Endothelial cell (in vitro differentiated cells): ENCODE measurements around the gene UNC93B1. TPM values are rescaled to one million over a fixed set of nuclear protein-coding genes. Genes with fewer than 3 reads are reported as not detected.
A peak's percentile ranks its signal among the peaks of the same experiment; 100 is the strongest.

Experiments used
- DNase-seq: peaks from one replicate; pipeline ENCODE4 v3.0.0; 2021; ENCODE audit warnings: low spot score
- H3K27ac Mint-ChIP-seq: one replicate; pipeline ENCODE4 v1.8.0; 2021; ENCODE audit warnings: mixed read lengths, inconsistent platforms; ENCODE audit not compliant: unreplicated experiment
- H3K27me3 Mint-ChIP-seq: one replicate; pipeline ENCODE4 v1.8.0; 2021; ENCODE audit warnings: mild to moderate bottlenecking, moderate library complexity, mixed read lengths, inconsistent platforms; ENCODE audit not compliant: unreplicated experiment
- H3K36me3 Mint-ChIP-seq: one replicate; pipeline ENCODE4 v1.8.0; 2021; ENCODE audit warnings: mild to moderate bottlenecking, low read depth, mixed read lengths, inconsistent platforms; ENCODE audit not compliant: unreplicated experiment
- H3K4me1 Mint-ChIP-seq: one replicate; pipeline ENCODE4 v1.8.0; 2021; ENCODE audit warnings: mild to moderate bottlenecking, mixed read lengths, inconsistent platforms; ENCODE audit not compliant: unreplicated experiment
- H3K4me3 Mint-ChIP-seq: one replicate; pipeline ENCODE4 v1.8.0; 2021; ENCODE audit warnings: mild to moderate bottlenecking, mixed read lengths, inconsistent platforms; ENCODE audit not compliant: unreplicated experiment
- H3K9me3 Mint-ChIP-seq: one replicate; pipeline ENCODE4 v1.8.0; 2021; ENCODE audit warnings: mixed read lengths, inconsistent platforms; ENCODE audit not compliant: unreplicated experiment
- long read RNA-seq: library from polyadenylated mRNA; unstranded; transcript quantifications from one replicate; pipeline ENCODE4 v2.0.0, GENCODE V29; 2020; ENCODE audit not compliant: unreplicated experiment
- total RNA-seq: library from RNA; stranded (reverse); fragmentation: NEBNext Ultra II Directional; extraction: Animal tissue kit (Norgen Biotek cat#: 25700); gene quantifications from one replicate; pipeline ENCODE4 v1.2.1, GENCODE V29; 2021; ENCODE audit not compliant: unreplicated experiment
- TF ChIP-seq, protein P1 (sequence below): fragments of 200-600 bp; sonication (generic); IDR thresholded peaks from one replicate; pipeline ENCODE4 v1.5.0; 2021; ENCODE audit warnings: antibody characterized with exemption; ENCODE audit not compliant: unreplicated experiment

Gene UNC93B1
- 13.1 TPM for total RNA-seq
- long read RNA-seq, transcript UNC93B1-201 (11 exons, 2,316 nt) = major isoform, 6 of 8 reads
- long read RNA-seq, partial matches to known transcripts = 1 of 8 reads
- long read RNA-seq, other reads (novel, unspliced or antisense) = 0 of 8 reads

DNA sequence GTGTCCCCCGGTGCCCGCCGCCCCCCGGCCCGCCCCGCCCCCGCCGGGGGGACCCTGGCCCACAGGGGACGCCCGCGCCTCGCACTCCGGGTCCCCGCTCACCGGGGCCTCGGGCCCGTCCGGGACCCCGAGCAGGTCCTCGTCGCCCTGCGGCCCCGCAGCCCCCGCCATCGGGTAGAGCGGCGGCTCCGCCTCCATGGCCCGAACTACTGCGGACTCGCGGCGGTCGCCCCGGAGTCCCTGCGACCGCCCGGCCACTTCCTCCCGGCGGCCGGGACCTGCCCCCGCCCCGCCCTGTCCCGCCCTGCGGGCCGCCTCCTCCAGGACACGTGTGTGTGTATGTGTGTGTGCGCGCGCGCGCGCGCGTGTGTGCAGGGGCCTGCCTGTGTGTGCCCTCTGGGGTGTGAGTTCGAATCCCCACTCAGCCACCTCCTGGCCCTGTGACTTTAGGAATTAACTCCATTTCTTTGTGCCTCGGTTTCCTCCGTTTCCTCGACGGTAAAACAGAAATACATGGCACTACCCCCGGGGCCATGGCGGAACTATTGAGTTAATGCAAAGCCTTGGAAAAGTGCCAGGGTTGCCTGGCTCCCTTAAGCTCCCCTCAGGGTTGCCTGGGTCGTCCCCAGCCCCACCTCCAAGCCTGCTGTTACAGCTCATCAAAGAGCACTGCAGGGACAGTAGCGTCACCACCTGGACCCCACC lies at the start of gene UNC93B1:
Gene UNC93B1 (minus strand): TSS at position 252 of the 705 bp plus-strand sequence. CDS start 54 bp downstream, at position 198.
- Mint-ChIP-seq H3K9me3 (no peaks in the 10 kb centered on the region), H3K4me3 (peak within 1 kb of the TSS; percentile 91), H3K4me1 (peaks cover 12% of the 10 kb centered on the region), H3K27ac (peak within 1 kb of the TSS; percentile 67), H3K36me3 (peaks cover 5% of the 10 kb centered on the region), H3K27me3 (peaks cover 12% of the 10 kb centered on the region)
- DNase-seq = peak; percentile 70
- TF ChIP-seq, protein P1, sequence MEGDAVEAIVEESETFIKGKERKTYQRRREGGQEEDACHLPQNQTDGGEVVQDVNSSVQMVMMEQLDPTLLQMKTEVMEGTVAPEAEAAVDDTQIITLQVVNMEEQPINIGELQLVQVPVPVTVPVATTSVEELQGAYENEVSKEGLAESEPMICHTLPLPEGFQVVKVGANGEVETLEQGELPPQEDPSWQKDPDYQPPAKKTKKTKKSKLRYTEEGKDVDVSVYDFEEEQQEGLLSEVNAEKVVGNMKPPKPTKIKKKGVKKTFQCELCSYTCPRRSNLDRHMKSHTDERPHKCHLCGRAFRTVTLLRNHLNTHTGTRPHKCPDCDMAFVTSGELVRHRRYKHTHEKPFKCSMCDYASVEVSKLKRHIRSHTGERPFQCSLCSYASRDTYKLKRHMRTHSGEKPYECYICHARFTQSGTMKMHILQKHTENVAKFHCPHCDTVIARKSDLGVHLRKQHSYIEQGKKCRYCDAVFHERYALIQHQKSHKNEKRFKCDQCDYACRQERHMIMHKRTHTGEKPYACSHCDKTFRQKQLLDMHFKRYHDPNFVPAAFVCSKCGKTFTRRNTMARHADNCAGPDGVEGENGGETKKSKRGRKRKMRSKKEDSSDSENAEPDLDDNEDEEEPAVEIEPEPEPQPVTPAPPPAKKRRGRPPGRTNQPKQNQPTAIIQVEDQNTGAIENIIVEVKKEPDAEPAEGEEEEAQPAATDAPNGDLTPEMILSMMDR = no peak

DNA sequence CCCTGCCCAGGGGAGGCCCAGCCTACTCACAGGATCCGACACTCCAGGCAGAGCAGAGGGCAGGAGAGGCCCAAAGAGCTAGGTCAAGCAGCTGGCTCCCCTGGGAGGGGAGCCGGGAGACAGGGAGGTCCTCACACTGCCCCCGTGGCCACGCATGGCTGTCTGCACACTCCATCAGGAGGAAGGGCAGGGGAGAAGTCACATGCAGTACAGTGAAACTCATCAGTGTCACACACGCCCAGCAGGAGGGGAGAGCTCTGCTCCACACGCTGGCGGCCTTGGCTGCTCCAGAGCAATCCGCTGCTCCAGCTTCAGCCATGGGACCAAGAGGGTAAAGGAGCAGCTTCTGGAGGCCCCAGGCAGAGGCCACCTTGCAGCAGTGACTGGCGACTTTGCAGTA lies 49.2 kb upstream of the UNC93B1 start:
- TF ChIP-seq, protein P1 = no peak
- H3K27ac Mint-ChIP-seq = peak overlapping the region; percentile 39

DNA sequence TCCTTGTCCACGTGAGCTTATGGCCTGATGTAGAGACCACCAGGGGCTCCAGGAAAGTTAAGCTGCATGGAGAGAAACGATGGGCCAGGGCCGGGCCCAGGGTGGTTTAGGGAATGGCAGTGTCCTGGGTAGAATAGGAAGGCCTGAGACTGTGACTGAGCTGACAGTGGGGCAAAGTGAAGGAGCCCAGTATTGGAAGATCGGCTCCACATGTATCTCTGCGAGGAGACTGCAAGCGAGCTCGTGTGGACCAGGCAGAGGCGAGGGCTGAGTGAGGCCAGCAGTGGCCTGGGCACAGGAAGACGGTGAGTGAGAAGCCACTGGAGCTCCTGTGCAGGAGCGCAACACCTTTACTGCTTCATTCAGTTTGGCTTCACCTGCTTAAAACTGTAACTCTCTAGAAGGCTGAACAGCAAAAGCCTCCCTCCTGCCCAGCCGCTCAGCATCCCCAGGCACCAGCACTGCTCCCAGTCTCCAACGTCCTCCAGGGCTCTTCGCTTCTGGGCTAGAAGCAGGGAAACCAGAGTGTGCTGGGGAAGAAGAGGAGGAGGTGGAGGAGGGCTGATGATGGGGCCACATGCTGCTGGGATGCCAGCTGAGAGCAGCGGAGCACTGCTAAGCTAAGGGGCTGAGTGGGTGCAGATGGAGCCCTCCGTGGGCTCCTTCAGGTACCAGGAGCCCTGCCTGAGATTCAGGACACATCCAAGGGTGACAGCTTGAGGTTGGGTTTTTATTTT lies 48.4 kb upstream of the UNC93B1 start:
- H3K27me3 Mint-ChIP-seq = peaks cover 27% of the 10 kb centered on the region
- H3K36me3 Mint-ChIP-seq = peaks cover 39% of the 10 kb centered on the region

More for the DNA sequence above, 49.2 kb upstream of the UNC93B1 start:
- Mint-ChIP-seq H3K4me1 (peaks cover 26% of the 10 kb centered on the region), H3K4me3 (peak overlapping the region; percentile 78), H3K27me3 (peaks cover 27% of the 10 kb centered on the region), H3K9me3 (no peaks in the 10 kb centered on the region), H3K36me3 (peaks cover 45% of the 10 kb centered on the region)
- no peak for DNase-seq

DNA sequence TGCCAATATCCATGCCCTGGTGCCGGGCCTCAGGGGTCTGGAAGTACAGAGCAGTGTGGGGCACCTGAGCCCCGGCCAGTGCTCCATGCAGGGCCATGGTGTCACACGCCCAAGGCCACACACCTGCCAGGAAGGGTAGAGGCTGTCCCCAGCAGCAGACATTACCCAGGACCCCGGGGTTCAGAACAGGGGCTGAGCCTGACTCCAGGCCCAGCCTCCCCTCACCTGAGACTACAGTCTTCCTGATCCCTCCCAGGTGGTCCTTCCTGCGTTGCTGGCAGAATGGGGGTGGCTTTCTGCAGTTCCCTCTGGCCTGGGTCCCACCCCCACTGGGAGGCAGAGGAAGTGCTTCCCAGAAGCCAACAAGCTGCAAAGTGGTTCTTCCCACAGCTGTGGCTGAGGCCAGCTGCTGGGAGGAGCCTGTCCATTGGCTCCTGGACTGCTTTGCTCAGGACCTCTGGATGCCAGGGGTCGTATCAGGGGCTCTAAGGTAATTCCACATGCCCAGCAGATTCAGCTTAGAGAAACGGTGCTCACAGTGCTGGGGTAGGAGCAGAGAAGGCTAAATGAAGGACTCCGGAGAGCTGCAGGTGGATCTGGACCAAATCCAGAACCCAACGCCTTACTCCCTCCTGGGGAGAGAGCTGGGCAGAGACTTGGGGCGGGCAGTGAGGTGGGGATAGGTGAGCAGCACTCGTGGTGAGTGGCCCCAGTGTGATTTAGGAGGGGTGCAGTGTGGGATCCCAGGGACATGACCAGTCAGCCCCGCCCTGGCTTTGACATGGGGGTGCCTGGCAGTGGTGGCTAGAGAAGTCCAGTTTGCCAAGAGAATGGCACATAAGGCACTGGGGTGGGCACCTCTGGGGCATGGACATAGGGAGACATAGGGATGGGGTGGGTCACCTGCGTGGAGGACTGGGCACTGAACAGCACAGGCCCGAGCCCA lies 47.6 kb upstream of the UNC93B1 start:
- peaks cover 27% of the 10 kb centered on the region for H3K27me3 Mint-ChIP-seq
- H3K36me3 Mint-ChIP-seq = peaks cover 32% of the 10 kb centered on the region
- peaks cover 18% of the 10 kb centered on the region for H3K4me1 Mint-ChIP-seq
- DNase-seq = peak; percentile 36
- no peaks in the 10 kb centered on the region for H3K9me3 Mint-ChIP-seq
- H3K4me3 Mint-ChIP-seq = peak overlapping the region; percentile 71
- TF ChIP-seq, protein P1 = no peak
- peak overlapping the region; percentile 78 for H3K27ac Mint-ChIP-seq

More for the DNA sequence above, 48.4 kb upstream of the UNC93B1 start:
- H3K9me3 Mint-ChIP-seq = no peaks in the 10 kb centered on the region
- peaks cover 25% of the 10 kb centered on the region for H3K4me1 Mint-ChIP-seq
- TF ChIP-seq, protein P1 = no peak
- DNase-seq = no peak
- peak overlapping the region; percentile 78 for H3K27ac Mint-ChIP-seq
- H3K4me3 Mint-ChIP-seq = peak overlapping the region; percentile 71
